Measurements from ENCODE around the gene ASPG. TPM values are rescaled to one million over a fixed set of nuclear protein-coding genes. Genes with fewer than 3 reads are reported as not detected.

The ASPG gene
- polyA plus RNA-seq, 1 donor from 2014 or later, result 0.16 TPM

DNA sequence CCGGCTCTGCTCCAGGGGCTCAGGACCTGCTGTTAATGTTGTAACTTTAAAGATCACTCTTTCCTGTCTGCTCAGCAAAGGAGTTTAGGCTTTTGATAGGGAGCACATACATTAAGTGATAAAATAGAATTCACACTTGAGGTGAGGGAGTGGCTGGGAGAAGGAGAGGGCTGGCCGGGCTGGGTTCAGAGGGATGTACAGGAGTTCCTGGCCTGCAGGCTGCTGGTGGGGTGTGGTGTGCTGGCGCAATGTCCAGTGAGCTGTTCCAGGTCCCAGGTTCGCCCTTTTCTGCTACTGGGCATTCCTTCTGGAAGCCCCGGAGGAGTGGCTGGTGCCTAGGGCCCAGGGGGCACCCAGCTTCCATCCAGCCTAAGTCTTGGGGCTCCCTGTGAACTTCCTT lies 70.6 kb downstream of the ASPG start:
- Histone ChIP-seq H3F3A (ENCODE audit: insufficient read depth, low read length, poor library complexity, severe bottlenecking) (no peaks in the 10 kb centered on the region), H3K27ac (ENCODE audit: low read length) (no peak overlapping the region), H4K20me1 (ENCODE audit: insufficient read depth) (no peaks in the 10 kb centered on the region), H2AFZ (ENCODE audit: low read depth, low read length) (no peak overlapping the region), H3K4me2 (ENCODE audit: low read length) (no peak overlapping the region), H3K4me3 (ENCODE audit: low read length) (no peak overlapping the region), H3K36me3 (ENCODE audit: insufficient read depth, low read length) (no peaks in the 10 kb centered on the region), H3K9me2 (ENCODE audit: insufficient read depth, low read length) (no peaks in the 10 kb centered on the region), H3K9ac (ENCODE audit: low read length) (no peak overlapping the region), H3K27me3 (ENCODE audit: insufficient read depth, low read depth, low read length) (no peaks in the 10 kb centered on the region), H3K9me3 (ENCODE audit: low read length) (no peaks in the 10 kb centered on the region), H3K79me2 (replicated peaks; ENCODE audit: insufficient read depth, low read length) (no peaks in the 10 kb centered on the region)
- TF ChIP-seq, protein P1, sequence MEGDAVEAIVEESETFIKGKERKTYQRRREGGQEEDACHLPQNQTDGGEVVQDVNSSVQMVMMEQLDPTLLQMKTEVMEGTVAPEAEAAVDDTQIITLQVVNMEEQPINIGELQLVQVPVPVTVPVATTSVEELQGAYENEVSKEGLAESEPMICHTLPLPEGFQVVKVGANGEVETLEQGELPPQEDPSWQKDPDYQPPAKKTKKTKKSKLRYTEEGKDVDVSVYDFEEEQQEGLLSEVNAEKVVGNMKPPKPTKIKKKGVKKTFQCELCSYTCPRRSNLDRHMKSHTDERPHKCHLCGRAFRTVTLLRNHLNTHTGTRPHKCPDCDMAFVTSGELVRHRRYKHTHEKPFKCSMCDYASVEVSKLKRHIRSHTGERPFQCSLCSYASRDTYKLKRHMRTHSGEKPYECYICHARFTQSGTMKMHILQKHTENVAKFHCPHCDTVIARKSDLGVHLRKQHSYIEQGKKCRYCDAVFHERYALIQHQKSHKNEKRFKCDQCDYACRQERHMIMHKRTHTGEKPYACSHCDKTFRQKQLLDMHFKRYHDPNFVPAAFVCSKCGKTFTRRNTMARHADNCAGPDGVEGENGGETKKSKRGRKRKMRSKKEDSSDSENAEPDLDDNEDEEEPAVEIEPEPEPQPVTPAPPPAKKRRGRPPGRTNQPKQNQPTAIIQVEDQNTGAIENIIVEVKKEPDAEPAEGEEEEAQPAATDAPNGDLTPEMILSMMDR (IDR thresholded peaks at IDR 0.05; ENCODE audit: poor library complexity, severe bottlenecking), result no peak
- TF ChIP-seq EP300 (conservative IDR thresholded peaks at IDR 0.05; ENCODE audit: poor library complexity, severe bottlenecking) (no peak), POLR2AphosphoS5 (IDR thresholded peaks at IDR 0.05) (no peak), EZH2 (IDR thresholded peaks at IDR 0.05; ENCODE audit: borderline replicate concordance, insufficient read depth, low read length, poor library complexity, severe bottlenecking) (no peak), RAD21 (conservative IDR thresholded peaks at IDR 0.05) (no peak), SMC3 (conservative IDR thresholded peaks at IDR 0.05; ENCODE audit: poor library complexity) (no peak), TAF1 (IDR thresholded peaks at IDR 0.05; ENCODE audit: low read depth) (no peak), MXI1 (conservative IDR thresholded peaks at IDR 0.05; ENCODE audit: poor library complexity, severe bottlenecking) (no peak)
- TF ChIP-seq, protein P2, sequence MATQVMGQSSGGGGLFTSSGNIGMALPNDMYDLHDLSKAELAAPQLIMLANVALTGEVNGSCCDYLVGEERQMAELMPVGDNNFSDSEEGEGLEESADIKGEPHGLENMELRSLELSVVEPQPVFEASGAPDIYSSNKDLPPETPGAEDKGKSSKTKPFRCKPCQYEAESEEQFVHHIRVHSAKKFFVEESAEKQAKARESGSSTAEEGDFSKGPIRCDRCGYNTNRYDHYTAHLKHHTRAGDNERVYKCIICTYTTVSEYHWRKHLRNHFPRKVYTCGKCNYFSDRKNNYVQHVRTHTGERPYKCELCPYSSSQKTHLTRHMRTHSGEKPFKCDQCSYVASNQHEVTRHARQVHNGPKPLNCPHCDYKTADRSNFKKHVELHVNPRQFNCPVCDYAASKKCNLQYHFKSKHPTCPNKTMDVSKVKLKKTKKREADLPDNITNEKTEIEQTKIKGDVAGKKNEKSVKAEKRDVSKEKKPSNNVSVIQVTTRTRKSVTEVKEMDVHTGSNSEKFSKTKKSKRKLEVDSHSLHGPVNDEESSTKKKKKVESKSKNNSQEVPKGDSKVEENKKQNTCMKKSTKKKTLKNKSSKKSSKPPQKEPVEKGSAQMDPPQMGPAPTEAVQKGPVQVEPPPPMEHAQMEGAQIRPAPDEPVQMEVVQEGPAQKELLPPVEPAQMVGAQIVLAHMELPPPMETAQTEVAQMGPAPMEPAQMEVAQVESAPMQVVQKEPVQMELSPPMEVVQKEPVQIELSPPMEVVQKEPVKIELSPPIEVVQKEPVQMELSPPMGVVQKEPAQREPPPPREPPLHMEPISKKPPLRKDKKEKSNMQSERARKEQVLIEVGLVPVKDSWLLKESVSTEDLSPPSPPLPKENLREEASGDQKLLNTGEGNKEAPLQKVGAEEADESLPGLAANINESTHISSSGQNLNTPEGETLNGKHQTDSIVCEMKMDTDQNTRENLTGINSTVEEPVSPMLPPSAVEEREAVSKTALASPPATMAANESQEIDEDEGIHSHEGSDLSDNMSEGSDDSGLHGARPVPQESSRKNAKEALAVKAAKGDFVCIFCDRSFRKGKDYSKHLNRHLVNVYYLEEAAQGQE (IDR thresholded peaks at IDR 0.05; ENCODE audit: borderline replicate concordance), result no peak

DNA sequence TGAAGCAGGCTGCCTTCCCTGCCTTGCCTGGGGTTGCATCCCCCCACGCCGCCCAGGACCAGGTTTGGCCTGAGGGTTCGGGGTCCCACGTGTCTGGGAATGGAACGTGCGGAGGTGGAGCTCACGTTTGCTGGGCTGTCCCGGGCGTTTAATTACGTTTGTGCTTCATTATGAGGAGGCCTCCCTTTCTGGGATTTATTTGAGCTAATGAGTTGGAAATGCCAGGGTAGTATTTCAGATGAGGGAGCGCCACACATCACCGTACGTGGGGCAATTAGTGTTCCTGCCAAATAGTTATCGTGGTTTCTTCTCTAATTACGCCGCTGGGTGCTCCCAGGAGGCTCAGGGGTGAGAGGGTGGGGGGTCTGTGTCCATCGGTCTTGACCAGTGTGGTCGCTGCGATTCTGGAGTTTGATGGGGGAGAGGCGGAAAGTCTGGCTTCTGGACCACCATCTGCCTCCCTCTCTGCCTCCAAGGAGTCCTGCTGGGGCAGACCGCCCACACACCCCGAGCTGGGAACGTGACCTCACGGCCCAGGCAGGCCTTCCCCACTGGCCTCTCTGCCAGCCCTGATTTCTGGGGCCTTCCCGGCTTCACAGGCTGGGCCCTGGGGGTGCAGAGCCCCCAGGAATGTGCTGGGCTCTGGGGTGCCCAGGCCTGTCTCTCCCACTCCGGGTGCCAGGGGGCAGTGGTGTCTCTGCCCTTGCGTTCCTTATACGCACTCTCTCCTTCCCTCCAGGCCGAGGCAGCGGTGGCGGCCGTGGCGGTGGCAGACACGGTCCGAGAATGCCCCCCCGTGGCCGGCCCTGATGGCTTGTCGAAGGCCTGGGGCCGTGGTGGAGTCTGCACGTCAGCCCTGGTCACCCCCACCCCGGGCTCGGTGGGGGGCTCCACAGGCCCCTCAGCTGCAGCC lies 71.8 kb downstream of the ASPG start:
- H3K27ac ChIP-seq (ENCODE audit: low read length), result no peak overlapping the region
- no peaks in the 10 kb centered on the region for H3K36me3 ChIP-seq (ENCODE audit: insufficient read depth, low read length)
- no peak overlapping the region for H2AFZ ChIP-seq (ENCODE audit: low read depth, low read length)
- H3K4me3 ChIP-seq (ENCODE audit: low read length), result no peak overlapping the region
- H3K9me2 ChIP-seq (ENCODE audit: insufficient read depth, low read length), result no peaks in the 10 kb centered on the region
- TF ChIP-seq SMC3 (conservative IDR thresholded peaks at IDR 0.05; ENCODE audit: poor library complexity), result no peak
- no peak for TF ChIP-seq MXI1 (conservative IDR thresholded peaks at IDR 0.05; ENCODE audit: poor library complexity, severe bottlenecking)
- TF ChIP-seq, protein P1 (IDR thresholded peaks at IDR 0.05; ENCODE audit: poor library complexity, severe bottlenecking), result no peak
- TF ChIP-seq EP300 (conservative IDR thresholded peaks at IDR 0.05; ENCODE audit: poor library complexity, severe bottlenecking), result no peak
- TF ChIP-seq POLR2AphosphoS5 (IDR thresholded peaks at IDR 0.05), result no peak
- no peak for TF ChIP-seq RAD21 (conservative IDR thresholded peaks at IDR 0.05)
- TF ChIP-seq, protein P2 (IDR thresholded peaks at IDR 0.05; ENCODE audit: borderline replicate concordance), result no peak
- no peak for TF ChIP-seq TAF1 (IDR thresholded peaks at IDR 0.05; ENCODE audit: low read depth)
- no peak for TF ChIP-seq EZH2 (IDR thresholded peaks at IDR 0.05; ENCODE audit: borderline replicate concordance, insufficient read depth, low read length, poor library complexity, severe bottlenecking)
- H3K9ac ChIP-seq (ENCODE audit: low read length), result no peak overlapping the region
- no peaks in the 10 kb centered on the region for H4K20me1 ChIP-seq (ENCODE audit: insufficient read depth)
- H3F3A ChIP-seq (ENCODE audit: insufficient read depth, low read length, poor library complexity, severe bottlenecking), result no peaks in the 10 kb centered on the region
- no peaks in the 10 kb centered on the region for H3K9me3 ChIP-seq (ENCODE audit: low read length)
- no peaks in the 10 kb centered on the region for H3K27me3 ChIP-seq (ENCODE audit: insufficient read depth, low read depth, low read length)
- no peaks in the 10 kb centered on the region for H3K79me2 ChIP-seq (replicated peaks; ENCODE audit: insufficient read depth, low read length)
- H3K4me2 ChIP-seq (ENCODE audit: low read length), result no peak overlapping the region

All from neural cell (in vitro differentiated cells).